Activated gamma-delta T cell treated with Interleukin-2 at 50 U/mL for 16 hours (primary cell): ENCODE results near the gene PRR14.

Source experiments
- DNase-seq: peaks from one replicate; pipeline ENCODE4 v3.0.0-alpha.2; 2020

The PRR14 gene

DNA sequence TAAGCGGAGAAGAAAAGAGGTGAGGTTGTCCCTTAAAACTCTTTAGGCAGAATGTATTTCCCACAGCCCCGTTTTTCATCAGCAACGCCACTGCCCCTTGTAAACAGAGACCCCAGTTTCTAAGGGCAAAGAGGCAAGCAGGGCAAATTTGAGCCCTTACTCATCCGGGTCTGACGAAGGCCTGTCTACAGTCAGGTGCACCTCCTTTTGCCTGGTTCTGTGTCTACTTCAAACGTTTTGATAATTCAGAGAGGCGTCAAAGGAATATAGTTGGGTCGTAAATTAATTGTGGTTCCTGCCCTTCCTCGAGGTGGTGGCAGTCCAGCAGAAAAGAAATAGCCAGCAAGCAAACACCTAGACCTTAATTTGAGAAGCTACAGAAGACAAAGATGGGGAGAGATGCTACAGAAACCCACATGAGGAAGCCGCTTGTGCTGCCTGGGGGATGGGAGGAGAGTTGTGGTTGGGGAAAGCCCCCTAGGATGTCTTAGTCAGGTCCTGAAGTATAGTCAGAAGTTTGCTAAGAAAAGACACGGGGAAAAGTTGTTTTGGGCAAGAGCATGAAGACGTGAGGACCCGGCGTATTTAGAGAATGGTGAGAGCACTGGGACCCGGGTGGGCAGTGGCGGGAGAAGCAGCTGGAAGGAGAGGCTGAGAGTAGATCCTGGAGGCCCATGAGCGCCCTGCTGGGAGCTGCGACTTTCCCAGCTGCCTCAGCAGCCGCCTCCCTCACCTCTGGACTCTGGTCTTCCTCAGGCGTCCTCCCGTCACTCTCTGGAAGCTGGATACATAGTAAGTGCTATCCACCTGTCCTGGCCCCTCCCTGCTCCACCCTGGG lies 9.9 kb downstream of the PRR14 start:
- DNase-seq, result peak; percentile 76

DNA sequence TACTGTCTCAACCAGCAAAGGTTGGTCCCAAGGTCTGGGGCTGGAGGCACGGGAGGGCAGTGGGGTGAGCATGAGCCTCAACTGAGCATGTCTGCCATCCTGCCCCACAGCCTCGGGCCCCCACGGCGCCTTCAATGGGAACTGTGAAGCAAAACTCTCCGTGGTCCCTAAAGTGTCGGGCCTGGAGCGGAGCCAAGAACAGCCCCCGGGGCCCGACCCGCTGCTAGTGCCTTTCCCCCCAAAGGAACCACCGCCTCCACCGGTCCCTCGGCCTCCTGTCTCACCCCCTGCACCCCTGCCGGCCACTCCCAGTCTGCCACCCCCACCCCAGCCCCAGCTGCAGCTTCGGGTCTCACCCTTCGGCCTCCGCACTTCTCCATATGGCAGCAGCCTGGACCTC lies 11.7 kb downstream of the PRR14 start:
- no peak for DNase-seq

DNA sequence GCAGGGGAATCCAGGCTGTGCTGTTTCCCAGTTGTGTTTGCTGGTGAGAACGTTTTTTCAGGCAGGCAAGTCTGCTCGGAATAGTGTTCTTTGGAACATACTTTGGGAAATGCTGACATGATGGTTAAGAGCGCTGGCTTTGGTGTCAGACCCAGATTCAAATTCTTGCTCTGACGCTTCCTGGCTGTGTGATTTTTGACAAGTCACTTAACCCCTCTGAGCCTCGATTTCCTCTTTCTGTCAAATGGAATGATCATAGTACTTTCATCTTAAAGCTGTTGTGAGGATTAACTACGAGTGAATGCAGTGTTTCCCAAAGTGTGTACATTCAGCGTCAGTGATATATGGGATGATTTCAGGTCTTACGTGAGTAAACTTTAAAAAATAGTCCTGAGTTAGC lies 12.3 kb downstream of the PRR14 start:
- DNase-seq, result no peak

DNA sequence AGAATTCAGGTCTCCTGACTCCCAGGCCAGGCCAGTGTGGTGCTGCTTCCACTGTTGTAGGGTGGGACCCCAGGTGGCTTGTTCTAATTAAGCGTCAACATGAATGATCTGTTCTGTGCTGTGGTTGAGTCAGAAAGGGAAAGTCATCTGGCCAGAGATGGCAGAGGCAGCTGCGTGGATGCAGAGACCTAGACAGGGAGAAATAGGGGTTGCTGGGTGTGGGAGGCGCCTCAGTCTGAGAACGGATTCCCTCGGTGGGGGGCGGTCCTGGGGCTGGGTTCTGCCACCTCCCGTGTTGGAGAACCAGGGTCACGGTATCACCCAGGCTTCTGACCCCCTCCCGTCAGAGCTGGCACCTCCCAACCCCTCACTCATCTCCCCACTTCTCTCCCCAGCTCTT lies 13.1 kb downstream of the PRR14 start:
- no peak for DNase-seq

DNA sequence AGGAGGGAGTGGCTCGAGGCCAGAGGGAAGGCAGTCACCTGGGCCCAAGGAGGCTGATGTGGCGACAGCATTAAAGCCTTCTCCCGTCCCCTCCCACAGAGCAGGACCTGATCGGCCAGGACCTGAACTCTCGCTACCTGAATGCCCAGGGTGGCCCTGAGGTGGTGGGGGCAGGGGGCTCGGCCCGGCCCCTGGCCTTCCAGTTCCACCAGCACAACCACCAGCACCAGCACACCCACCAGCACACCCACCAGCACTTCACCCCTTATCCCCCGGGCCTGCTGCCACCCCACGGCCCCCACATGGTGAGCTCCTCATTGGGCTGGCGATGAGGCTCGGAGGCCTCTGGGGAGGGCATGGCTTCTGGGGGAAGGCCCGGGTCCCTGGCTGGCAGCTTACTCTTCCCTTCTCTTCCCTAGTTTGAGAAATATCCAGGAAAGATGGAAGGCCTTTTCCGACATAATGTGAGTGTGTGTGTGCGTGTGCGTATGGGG lies 13.9 kb downstream of the PRR14 start:
- DNase-seq, result no peak

DNA sequence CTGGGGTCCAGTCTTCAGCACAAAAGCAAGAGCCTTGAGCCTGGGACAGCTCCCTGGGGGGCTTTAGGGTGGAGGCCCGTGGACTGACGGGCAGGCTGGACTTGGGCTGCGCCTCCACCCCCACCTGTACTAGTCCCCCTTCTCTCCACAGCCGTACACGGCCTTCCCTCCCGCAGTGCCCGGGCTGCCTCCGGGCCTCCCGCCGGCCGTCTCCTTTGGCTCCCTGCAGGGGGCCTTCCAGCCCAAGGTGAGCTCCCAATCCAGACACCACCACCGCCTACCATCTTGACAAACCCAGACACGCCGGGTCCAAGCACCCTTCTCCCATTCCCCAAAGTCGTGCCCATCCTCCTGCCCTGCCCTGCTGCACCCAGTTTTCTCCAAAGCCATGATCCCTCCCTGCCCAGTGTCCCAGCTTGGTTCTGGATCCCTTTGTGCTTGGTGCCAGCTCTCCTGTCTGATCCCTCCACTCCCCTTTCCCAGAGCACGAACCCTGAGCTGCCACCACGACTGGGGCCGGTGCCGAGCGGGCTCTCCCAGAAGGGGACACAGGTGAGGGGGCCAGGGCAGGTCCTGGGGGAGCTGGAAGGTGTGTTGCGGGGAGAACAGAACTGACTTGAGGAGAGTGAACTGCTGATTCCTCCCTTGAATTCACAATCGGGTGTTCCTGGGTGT lies 14.5 kb downstream of the PRR14 start:
- DNase-seq, result no peak

DNA sequence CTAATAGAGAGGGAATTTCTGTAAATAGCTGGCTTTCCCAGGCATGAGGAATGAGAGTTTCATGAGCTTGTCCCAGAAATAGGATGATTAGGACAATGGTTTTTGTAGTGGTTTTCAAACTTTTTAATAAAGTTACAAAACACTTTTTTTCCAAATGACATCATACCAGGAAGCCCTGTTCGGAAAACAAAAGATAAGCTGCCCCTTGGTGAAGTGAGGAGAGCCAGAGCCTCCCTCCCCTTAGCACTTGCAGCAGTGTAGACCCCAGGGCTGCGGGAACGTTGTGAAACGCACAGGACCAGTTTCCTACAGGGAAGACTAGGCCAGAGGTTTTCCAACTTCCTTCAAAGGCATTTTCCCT lies 15.1 kb downstream of the PRR14 start:
- no peak for DNase-seq

DNA sequence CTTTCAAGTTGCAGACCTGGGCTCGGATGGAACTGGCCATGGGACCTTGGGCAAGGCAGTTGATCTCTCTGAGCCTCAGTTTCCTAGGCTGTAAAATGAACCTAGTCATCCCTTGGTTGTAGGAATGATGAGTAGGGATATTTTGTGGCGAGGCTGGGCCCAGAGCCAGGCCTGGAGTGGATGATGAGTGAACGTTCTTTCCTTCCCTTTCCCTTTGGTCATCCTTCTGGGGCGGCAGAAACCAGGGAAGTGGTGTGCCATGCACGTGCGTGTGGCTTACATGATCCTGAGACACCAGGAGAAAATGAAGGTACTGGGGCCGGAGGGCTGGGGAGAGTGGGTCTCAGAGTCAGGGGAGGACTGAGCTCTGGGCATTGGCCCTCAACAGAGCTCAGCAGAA lies 15.9 kb downstream of the PRR14 start:
- DNase-seq, result no peak

DNA sequence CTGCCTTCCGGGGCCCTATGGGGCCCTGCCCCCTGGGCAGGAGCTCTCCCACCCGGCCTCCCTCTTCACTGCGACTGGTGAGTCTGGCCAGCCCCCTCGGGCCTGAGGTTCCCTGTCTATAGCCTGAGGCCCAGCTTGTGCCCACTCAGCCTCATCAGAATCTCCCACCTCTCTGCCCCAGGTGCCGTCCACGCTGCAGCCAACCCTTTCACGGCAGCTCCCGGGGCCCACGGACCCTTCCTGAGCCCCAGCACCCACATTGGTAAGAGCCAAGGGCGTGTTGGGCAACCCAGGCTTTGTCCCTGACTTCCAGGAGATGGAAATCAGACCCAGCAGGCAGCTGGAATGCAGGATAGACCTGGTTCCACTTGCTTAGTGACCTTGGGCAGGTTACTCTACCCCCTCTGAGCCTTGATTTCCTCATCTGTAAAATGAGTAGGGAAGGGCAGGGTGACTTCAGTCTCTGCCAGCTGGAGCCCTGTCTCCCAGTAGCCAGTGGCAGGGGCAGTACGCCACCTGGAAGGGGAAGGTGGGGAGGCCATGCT lies 16.7 kb downstream of the PRR14 start:
- DNase-seq, result no peak

DNA sequence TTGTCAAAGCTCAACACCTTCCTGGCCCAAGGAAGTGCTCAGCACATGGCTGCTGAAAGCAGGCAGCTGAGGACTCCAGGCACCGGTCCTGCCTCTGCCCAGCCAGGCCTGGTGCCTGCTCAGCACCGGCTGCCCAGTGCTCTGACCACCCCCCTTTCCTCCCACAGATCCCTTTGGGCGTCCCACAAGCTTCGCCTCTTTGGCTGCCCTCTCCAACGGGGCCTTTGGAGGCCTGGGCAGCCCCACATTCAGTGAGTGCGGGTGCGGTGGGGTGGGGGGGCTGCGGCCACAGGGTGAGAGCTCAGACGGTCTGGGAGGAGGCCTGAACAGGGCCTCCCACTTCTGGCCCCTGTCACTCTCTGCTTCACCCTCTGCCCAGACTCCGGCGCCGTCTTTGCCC lies 17.6 kb downstream of the PRR14 start:
- no peak for DNase-seq

DNA sequence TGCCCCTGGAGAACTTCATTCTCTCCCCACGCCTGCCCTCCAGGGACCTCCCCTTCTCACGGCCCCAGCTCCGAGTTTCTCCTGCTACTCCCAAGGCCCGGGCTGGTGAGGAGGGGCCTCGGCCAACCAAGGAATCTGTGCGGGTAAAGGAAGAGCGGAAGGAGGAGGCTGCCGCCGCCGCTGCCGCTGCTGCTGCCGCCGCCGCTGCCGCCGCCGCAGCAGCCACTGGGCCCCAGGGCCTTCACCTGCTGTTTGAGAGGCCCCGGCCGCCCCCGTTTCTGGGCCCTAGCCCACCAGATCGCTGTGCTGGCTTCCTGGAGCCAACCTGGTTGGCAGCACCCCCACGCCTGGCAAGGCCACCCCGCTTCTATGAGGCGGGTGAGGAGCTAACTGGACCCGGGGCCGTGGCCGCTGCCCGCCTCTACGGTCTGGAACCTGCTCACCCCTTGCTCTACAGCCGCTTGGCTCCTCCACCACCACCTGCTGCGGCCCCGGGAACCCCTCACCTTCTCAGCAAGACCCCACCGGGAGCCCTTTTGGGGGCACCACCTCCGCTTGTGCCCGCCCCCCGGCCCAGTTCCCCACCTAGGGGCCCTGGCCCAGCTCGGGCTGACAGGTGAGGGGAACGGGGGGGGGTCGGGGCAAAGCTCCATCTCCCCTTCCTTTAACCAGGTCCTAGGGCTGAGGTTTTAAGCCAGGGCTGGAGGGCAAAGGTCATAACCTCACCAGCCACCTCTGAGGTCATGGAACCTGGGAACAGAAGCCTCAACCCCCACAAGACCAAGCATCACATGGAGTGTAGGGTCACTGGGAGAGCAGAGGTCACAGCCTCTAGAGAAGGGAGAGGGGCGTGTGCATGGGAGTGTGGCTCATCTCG lies 18.5 kb downstream of the PRR14 start:
- no peak for DNase-seq

DNA sequence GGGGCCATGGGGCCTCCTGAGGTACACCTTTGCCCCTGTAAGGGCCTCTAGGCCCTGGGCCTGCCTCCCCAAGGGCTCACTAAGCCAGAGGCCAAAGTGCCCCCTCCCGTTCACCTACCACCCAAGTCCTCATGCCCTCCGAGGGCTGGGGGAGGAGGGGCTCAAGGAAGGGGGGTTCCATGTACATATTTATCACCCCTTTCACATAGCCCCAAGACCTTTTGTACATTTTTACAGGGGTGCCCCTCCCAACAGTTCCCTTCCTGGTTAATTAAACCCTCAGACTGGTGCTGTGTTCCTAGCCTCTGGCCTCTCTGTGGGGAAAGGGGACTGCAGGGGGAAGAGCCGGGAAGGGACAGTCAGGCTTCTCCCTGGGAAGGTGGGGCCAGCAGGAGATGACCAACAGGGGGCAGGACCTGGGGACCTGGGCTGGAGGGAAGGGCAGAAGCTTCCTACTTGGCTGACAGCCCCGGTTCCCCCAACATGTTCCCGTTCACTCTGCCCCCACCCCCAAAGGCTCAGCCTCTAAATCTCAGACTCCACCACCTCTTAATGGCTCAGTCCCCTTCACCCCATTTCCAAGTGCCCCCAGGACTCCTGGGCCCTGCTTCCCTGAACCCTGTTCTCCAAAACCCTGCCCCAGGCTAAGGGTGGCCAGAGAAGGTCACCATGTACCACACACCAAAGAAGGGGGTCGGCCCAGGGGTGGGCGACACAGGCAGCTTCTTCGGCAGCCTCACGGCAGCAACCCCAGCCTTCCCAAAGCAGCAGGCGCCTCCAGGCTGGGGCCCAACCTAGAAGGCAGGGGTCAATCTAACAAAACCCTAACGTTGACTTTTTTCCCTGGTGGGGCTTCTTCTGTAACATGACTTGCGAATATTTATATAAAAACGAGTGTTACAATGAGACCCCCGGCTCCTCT lies 19.4 kb downstream of the PRR14 start:
- DNase-seq, result no peak

DNA sequence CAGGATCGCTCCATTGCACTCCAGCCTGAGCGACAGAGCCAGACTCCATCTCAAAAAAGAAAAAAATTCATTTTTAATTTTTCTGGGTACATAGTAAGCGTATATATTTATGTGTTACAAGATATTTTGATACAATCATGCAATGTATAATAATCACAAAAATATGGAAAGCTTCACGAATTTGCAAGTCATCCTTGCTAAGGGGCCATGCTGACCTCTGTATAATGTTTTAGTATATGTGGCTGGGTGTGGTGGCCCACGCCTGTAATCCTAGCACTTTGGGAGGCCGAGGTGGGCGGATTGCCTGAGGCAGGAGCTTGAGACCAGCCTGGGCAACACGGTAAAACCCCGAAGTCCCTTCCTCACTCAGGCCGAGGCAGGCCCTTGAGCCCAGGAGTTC lies 24.4 kb downstream of the PRR14 start:
- DNase-seq, result no peak

DNA sequence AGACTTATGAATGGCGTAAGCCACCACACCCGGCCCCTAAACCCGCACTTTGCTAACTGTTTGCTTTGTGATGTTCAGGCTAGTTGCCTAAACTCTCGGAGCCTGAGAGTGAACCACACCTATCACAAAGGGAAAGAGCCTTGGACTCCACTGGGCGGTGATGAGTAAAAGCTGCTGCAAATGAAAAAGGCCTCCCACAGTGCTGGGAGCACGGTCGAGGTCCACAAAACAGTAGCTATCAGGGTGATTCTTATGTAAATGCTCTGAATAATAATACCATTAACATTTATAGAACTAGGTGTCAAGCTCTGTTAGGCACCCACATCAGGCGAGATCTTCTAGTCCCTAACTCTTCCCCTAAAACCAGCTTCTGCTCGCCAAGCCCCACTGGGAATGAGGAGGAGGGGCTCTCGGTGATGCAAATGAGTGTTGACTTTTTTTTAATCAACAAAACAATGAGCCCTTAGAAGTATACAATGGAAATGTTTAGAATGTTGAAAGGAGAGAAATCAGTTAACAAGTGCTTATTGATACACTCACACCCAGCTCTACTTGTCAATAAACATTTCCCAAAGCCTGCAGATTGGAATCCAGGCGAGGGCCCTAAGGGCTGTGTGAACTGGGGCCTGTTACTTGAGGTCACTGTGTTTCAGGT lies 27.3 kb downstream of the PRR14 start:
- no peak for DNase-seq

DNA sequence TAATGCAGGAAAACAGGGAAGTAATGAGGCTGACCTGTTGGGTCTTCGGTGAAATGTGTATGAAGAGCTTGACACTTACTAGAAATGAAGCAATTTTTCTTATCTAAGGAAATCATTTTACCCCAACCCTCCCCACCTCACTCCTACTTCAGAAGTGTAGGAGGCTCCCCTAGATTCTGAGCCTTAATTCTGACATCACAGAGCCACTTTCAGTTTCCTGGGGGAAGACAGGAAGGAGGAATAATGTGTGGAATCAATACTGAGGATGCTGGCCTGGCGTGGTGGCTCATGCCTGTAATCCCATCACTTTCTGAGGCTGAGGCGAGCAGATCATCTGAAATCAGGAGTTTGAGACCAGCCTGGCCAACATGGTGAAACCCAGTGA lies 27.8 kb downstream of the PRR14 start:
- no peak for DNase-seq

DNA sequence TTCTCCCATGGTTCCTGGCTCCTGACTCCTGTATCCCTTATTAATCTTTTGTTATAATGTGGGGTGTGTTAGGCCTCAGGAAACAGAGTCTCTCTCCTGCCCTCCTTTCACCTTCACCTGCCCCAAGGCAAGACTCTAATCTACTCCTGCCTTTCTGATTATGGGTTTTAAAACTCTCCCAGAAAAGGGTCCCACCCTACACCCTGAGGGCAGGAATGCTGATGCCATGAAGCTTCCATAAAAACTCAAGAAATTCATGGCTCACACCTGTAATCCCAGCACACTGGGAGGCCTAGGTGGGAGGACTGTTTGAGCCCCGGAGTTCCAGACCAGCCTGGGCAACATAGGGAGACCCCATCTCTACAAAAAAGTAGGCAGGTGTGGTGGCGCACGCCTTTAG lies 29.6 kb downstream of the PRR14 start:
- DNase-seq, result no peak

DNA sequence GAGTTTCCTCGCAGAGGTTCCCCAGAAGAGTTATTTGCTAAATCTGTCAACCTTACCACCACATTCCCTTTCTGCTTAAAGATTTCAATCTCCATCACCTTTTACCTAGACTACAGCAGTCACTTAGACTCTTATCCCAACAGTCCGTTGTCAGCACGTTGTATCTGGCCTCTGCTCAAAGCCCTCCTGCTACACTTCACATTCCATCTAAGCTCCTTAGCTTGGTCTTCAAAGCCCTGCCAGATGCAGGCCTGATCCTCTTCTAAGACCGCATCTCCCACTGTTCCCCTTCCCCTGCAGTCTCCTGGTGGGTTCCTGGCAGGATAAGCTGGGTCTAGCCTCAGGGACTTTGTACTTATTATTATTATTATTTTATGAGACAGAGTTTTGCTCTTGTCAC lies 37.9 kb downstream of the PRR14 start:
- DNase-seq, result no peak

DNA sequence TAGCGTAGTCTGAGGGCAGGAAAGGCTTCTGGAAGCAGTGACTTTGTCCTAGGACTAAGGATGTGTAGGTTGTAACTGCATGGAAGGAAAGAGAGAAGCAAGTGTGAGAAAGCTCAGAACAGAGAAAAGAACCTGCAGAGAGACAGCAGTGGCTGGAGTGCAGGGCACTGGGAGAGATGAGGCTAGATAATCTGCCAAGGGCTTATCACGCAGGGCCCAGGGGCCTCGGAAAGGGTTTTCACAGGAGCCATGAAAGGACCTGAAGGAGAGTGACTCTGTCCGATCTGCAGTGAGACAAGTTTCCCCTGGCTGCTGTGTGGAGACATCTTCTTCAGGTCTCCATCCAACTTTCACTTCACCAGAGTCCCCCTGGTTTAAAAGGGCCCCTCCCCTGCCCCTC lies 41.1 kb downstream of the PRR14 start:
- no peak for DNase-seq

DNA sequence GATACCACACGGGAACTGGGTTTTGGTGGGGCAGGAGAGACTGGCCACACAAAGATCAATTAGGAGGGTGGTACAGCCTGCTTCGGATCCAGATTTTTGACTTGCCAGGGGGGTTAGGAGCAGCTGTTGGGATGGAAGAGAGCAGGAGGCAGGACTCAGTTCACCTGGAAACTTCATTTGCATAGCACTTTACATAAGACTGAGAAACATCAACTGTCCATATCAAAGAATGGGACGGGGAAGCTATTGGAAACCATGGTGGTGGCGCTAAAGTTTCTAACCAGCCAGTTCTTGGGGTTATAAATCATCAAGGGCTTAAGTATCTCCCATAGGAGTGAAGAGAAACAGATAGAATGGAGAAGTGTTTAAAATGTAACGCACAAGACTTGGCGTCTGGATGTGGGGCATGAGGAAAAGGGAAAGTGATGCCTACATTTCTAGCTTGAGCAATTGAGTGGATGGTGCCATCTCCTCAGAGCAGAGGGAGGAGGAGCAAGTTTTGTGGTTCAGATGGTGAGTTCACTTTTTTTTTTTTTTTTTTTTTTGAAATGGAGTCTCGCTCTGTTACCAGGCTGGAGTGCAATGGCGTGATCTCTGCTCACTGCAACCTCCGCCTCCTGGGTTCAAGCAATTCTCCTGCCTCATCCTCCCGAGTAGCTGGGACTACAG lies 41.8 kb downstream of the PRR14 start:
- no peak for DNase-seq

DNA sequence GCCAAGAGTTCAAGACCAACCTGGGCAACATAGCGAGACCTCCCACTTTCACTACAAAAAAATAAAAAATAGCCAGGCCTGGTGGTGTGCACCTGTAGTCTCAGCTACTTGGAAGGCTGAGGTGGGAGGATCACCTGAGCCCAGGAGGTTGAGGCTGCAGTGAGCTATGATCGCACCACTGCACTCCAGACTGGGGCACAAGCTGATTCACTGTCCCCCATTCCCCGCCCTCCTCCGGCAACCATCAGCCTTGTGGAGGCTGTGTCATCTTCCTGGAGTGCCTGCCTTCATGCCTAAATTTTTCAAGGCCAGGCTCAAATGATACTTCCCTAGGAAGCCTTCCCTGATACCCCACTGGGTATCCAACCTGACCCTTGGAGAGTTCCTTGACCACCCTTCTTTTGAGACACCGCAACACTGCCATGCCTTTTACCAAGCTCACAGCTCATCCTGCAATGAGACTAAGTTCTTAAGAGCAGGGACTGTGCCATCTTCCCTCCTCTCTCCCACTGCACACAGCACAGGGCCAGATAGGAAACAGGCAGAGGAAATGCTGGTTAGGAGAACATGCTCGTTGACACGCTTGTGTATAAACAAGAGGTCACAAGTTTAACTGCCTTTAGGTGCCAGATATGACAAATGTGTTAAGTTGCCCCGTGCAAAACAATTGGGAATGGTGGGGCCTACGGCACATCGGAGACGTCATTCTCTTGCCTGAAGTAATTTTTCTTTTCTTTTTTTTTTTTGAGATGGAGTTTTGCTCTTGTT lies 44.4 kb downstream of the PRR14 start:
- no peak for DNase-seq
